GM19467 (cell line): Measurements from ENCODE around the gene HERPUD1.
"Not testable (repeated sequence)": the region's sequence is repeated elsewhere in the genome, so short reads cannot be mapped to it uniquely, and the experiment has no call there.

Experiments used
- ATAC-seq: cut with Tn5 transposase; IDR thresholded peaks from one replicate; pipeline ENCODE4 v1.9.1; 2021; ENCODE audit warnings: mild to moderate bottlenecking, moderate library complexity; ENCODE audit not compliant: unreplicated experiment

HERPUD1 gene, protein sequence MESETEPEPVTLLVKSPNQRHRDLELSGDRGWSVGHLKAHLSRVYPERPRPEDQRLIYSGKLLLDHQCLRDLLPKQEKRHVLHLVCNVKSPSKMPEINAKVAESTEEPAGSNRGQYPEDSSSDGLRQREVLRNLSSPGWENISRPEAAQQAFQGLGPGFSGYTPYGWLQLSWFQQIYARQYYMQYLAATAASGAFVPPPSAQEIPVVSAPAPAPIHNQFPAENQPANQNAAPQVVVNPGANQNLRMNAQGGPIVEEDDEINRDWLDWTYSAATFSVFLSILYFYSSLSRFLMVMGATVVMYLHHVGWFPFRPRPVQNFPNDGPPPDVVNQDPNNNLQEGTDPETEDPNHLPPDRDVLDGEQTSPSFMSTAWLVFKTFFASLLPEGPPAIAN

DNA sequence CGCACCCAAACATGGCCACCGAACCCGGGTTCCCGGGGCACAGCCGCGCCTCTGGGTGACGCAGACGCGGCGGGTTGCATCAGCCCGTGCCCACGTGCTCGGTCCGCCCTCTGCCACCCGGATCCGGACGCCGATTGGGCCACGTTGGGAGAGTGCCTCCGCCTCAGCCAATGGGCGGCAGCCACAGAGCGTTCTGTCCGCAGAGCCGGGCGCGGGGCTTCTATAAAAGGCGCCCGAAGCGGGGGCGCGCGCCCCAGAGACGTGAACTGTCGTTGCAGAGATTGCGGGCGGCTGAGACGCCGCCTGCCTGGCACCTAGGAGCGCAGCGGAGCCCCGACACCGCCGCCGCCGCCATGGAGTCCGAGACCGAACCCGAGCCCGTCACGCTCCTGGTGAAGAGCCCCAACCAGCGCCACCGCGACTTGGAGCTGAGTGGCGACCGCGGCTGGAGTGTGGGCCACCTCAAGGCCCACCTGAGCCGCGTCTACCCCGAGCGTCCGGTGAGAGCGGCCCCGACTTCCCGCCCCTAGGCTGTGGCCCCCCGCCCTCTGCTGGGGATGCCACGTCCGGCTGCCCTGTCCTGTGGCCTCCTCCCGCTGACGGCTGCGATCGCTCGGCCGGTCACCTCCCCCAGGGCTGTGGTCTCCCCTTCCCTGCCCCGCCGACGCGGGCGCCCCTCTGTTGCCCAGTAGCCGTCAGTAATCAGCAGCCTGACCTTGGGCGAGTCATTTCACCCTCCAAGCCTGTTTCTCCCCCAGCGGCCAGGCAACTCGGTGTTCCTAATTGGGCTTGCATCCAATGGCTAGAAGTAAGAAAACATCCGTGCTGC lies at the start of gene HERPUD1:
Gene HERPUD1 (plus strand): TSS at position 251 of the 829 bp plus-strand sequence. CDS start 103 bp downstream, at position 354.
- ATAC-seq = peak; percentile 76

DNA sequence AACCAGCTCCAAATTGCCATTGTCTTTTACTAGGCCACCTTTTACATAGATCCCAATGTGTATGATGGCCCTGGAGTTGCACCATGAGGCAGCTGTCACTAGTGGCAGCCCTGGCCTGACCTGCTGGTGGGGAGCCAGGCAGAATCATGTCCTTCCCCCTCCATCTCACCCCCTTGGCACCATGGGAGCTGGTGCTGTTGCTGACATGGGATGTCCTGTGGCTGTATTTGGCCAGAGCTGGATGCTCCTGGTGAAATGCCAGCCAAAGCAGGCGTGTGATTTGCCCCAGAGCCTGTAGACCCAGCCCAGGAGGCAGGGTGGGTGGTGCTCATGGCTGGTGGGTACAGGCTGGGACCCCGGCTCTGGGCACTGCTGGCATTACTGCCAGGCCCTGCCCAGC lies 48.4 kb upstream of the HERPUD1 start:
- ATAC-seq = no peak

DNA sequence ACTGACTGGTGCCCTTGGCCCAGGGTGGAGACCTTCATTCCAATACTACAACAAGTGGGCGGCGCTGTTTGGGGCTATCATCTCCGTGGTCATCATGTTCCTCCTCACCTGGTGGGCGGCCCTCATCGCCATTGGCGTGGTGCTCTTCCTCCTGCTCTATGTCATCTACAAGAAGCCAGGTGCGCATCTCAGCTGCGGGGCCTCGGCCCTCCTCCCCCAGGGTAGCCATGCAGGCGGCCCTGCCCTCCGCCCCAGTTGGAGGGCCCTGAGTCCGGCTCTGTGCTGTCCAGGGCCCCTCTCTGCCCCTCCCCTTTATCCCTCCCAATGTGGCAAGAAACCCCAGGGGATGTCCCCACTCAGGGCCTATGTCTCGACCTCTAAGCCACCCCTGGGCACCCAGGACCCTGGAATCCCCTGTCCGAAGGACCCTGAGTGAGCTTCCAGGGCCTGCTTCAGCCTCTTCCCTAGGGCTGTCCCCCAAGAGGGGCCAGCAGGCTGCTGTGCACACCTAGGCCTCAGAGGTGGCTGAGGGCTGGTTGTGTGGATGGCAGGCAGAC lies 47.8 kb upstream of the HERPUD1 start:
- ATAC-seq = no peak

DNA sequence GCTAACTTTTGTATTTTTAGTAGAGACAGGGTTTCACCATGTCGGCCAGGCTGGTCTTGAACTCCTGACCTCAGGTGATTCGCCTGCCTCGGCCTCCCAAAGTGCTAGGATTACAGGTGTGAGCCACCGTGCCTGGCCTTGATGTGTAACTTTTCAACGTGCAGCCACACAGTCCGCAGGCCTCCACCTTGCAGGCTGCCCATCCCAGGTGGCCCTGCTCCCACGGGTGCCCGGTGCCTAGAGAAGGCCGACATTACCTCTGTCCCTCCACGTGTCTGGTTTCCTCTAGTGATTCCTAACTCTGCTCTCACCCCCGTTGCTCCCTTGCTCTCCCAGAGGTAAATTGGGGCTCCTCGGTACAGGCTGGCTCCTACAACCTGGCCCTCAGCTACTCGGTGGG lies 47.0 kb upstream of the HERPUD1 start:
- ATAC-seq = not testable (repeated sequence)

DNA sequence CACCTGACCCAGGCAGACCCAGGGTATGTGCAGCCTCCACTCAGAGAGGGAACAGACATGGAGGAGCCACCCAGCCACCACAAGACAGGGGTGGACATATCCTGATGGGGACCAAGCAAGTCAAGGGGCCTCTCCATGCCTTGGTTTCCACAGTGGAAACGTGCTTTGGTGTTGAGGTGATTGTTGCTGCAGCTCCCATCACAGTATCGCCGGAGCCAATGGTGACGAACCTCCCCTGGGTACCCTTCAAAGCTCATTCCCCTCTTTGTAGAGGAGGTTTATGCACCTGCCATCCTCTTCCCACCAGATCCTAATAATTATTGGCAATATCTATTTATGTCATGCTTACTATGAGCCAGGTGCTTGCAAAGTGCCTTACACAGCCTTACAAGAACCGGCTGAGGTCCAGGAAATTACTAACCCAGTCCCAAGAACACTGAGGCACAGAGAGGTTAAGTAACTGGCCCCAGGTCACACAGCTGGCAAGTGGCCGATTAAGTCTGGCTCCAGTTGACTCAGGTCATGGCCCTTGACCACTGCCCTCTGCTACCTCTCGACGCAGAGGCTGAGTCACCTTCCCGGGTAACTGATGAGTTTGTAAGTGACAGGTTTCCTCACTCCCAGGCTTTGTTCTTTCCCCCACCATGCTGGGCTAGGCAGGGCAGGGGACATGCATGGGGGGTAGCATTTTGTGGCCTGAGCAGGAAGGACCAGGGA lies 46.3 kb upstream of the HERPUD1 start:
- no peak for ATAC-seq

DNA sequence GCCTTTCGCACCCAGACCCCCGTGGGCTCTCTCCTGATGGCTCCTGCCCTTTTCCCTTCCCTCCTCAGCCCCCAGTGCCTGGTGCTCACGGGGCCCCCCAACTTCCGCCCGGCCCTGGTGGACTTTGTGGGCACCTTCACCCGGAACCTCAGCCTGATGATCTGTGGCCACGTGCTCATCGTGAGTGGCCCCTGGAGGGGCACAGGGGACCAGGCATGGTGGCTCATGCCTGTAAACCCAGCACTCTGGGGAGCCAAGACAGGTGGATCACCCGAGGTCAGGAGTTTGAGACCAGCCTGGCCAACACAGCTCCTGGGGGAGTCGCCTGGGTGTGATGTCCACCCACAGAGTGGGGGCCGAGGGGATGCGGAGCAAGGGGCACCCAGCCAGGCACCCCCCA lies 45.6 kb upstream of the HERPUD1 start:
- no peak for ATAC-seq

DNA sequence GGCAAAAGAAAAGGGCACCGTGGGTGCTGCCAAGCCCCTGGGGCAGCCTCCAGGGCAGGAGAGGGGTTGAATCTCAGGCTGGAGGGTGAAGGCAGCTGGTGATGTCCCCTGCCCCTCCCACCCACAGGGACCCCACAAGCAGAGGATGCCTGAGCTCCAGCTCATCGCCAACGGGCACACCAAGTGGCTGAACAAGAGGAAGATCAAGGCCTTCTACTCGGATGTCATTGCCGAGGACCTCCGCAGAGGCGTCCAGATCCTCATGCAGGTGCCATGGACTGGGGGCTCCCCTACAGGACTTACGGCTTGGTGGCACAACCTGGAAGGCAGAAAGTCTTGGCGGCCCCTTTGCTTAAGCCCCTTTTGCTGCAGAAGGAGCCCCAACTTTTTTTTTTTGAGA lies 45.1 kb upstream of the HERPUD1 start:
- no peak for ATAC-seq

DNA sequence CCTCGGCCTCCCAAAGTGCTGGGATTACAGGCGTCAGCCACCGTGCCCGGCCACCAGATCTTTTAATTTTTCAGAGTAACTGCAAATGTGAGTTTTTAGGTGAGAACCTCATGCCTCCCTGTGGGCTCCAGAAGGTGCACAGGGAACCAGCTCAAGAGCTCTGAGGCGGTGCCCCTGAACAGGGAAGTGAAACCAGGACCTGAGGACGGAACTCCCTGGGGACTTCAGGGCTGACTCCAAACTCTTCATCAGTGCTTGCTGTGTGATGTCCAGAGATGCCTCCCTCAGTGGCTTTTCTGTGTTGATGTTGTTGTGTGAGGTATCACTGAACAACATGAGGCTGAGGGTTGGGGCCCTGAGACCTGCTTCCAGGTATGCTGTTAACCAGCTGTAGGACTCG lies 43.1 kb upstream of the HERPUD1 start:
- ATAC-seq = peak; percentile 70

DNA sequence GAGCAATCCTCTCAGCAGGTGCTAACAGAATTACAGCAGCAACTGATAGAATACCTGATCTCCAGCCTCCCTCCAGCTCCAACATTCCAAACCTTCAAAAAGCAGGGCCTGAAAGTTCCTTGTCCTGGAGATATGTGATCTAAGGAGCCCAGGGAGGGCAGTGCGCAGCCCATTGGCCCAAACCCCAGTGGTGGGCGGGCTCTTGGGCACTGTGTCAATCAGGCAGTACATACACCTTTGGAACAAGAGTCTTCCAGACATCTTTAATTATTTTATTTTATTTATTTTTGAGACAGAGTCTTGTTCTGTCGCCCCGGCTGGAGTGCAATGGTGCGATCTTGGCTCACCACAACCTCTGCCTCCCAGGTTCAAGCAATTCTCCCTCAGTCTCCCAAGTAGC lies 42.7 kb upstream of the HERPUD1 start:
- no peak for ATAC-seq

DNA sequence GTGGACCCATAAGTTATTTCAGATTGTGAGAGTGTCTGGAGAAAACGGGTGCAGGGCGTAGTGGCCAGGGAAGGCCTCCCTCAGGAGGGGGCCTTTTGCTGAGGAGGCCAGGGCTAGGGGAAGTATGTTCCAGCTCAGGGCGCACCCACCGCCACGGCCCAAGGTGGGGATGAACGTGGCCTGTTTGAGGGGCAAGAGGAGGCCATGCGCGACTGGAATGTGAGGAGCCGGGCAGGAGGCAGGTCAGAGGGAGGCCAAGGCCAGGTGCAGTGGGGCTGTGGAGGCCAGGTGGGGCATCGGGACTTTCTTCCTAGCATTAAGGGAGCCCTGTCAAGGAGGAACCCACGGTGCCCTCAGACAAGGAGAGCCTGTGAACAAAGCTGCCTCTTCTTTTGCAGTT lies 40.3 kb upstream of the HERPUD1 start:
- ATAC-seq = no peak

DNA sequence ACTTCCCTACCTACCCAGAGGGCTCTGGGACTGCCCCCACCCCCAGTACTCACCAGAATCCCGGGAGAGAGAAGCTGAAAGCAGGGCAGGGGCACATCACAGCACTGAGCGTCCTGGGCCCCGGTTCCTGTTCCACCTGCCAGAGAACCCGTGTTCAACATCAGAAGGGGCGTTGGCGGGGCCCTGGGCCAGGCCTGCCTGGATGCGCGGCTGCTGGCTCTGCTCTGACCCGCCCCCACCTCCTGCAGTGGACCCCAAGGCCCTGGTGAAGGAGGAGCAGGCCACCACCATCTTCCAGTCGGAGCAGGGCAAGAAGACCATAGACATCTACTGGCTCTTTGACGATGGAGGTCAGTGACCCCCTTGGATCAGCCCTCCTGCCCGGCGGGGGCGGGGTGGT lies 39.2 kb upstream of the HERPUD1 start:
- ATAC-seq = no peak

DNA sequence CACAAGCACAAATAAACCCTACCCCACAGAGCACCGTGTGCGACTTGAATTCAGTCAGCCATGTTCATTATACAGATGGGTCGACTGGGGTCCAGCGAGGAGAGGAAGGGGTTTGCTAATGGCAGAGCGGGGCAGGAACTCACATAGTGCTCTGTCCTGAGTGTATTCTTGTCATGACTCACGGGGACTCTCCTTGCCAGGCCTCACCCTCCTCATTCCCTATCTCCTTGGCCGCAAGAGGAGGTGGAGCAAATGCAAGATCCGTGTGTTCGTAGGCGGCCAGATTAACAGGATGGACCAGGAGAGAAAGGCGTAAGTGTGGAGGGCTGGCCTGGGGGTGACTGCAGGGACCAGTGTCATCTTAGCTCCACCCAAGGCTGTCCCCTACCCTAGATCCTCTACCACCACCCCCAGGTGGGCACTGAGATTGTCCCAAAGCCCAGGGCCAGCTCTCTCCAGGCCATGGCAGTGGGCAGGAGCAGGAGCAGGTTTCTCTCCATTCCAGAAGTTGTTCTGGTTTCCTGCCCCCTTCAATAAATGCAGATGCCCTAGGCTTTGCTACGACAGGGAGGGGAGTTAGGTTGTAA lies 37.5 kb upstream of the HERPUD1 start:
- ATAC-seq = no peak

DNA sequence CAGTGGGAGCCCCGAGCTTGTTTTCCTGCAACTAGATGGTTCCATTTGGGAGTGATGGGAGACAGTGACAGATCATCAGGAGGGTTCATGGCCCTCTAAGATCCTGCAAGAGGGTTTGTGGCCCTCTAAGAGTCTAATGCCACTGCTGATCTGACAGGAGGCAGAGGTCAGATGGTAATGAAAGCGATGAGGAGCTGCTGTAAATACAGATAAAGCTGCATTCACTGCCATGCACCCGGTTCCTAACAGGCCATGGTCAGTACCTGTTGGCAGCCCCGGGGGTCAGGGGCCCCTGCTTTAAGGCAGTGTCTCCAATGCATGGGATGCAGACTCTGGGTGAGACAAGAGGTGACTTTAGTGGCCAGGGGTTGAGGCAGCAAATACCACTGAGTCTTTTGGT lies 36.1 kb upstream of the HERPUD1 start:
- ATAC-seq = no peak

DNA sequence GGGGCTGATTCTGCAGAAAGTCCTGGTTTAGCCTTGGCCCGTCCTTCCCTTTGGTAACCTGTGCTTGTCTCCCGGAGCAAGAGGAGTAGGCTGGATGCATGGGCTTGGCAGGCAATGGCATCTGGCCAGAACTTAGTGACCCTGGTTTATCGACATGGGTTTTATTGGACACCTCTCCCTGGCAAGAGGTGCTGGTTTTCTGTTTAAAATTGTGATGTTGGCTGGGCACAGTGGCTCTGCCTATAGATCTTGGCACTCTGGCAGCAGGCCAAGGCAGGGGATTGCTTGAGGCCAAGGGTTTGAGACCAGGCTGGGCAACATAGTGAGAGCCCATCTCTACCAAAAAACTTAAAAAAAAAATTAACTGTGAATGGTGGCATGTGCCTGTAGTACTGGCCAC lies 35.7 kb upstream of the HERPUD1 start:
- ATAC-seq = no peak

DNA sequence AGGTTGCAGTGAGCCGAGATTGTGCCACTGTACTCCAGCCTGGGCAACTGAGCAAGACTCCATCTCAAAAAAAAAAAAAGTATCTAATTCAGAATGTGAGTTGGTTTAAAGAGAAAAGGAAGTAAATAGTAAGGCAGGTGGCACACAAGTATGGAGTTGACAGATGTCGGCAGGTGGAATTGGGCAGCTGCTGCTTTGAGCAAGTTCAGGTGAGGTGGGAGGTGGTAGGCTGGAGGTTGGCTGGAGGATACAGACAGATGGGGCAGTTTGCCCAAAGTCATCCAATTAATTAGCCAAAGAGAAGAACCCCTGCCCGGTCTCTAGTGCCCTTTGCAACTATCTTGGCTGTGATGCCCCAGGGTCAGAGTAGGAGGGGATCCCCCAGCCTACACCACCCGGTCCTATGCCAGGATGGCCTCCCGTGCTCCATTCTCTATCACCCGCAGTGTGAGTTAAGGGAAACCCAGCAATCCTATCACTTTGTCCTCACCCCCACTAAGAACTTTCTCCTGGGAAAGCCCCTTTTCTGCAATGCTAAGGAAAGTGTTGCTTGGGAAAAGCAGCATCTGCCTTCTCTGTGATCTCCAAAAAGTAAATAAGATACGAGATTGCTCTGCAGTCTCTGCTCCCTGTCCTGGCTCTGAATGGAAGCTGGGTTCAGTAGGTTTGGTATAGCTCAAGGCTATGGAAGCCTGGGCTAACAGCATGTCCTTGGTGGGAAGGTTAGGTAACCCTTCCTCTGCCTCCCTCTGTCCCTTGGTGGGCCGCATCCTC lies 34.7 kb upstream of the HERPUD1 start:
- no peak for ATAC-seq

DNA sequence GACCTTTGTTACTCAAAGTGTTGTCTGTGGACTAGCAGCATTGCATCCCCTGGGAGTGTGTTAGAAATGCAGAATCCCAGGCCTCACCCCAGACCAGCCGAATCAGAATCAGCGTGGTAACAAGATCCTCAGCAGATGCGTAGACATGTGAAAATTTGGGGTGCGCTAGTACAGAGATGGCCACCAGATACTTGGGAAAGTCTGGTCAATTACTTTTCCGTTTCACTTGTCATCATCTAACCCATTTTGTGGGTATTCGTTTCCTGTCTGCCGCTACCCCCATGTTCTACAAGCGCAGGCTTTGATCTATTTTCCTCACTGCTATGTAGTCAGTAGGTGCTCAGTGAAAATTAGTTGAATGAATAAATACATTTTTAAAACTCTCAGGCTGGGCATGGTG lies 33.1 kb upstream of the HERPUD1 start:
- no peak for ATAC-seq

DNA sequence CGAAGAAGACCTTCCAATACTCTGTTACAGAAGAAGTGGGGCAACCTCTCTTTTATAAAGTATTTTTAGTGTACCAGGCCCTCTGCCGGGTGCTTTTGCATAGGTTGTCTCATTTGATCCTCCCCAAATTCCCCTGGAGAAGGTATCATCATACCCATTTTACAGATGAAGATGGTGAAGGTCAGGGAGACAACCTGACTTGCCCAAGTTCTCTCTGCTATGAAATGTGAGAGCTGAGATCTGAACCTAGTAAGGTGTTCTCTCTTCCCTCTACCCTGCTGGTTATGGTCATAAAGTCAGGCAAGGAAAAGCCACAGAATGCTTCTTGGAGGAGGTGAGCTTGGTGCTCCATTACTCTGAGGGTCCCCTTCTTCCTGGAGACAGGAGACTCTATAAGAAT lies 28.1 kb upstream of the HERPUD1 start:
- no peak for ATAC-seq

DNA sequence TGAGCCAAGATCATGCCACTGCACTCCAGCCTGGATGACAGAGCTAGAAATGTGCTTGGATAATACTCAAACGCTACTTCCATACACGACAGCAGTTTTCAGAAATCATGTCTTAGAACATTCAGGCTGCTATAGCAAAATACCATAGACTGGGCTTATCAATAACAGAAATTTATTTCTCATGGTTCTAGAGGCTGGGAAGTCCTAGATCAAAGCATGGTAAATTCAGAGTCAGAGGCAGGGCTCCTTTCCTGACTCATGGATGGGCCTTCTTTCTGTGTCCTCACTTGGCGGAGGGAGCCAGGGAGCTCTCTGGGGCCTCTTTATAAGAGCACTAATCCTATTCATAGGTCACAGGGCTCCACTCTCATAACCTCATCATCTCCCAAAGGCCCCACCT lies 24.5 kb upstream of the HERPUD1 start:
- ATAC-seq = no peak

DNA sequence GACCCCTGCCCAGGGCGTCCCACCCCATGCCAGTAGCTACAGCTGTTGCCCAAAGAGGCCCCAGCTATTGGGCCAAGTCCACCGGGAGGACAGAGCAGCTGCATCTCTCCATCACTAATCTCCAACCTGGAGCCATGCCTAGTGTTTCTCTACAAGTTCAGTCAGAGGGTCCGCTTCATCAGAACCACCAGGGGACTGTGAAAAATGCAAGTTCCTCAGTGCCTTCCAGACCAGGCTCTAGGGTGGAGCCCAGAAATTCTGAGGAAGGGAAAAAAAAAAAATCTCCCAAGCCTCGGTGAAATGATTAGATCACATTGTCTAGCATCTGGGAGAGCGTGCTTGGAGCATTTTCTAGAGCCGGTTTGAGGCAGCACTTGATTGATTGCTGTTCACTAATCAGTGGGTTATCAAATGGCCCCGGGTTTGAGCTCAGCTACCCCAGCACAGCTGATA lies 22.4 kb upstream of the HERPUD1 start:
- no peak for ATAC-seq

DNA sequence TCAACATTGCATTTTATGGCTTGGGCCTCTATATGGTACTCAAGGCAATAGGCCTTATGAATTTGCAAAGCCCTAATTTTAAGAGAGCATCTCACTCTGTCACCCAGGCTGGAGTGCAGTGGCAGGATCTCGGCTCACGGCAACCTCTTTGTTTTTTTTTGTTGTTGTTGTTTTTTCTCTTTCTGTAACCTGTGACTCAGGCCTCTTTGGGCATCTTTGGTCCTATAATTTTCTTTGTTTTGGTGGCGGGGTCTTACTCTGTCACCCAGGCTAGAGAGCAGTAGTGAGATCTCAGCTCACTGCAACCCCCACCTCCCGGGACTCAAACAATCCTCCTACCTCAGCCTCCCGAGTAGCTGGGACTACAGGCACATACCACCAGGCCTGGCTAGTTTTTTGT lies 21.8 kb upstream of the HERPUD1 start:
- ATAC-seq = no peak
